Left renal pelvis (tissue), 4 donors: Measurements from ENCODE around the gene CLEC4F. TPM values are rescaled to one million over a fixed set of nuclear protein-coding genes. Genes with fewer than 3 reads are reported as not detected.

ENCODE experiments used
- polyA plus RNA-seq, 4 donors: library from polyadenylated mRNA; unstranded; fragments of 120-200 nt; gene quantifications; one replicate each; pipeline ENCODE4 v1.2.1, GENCODE V29; 2013; ENCODE audit not compliant: insufficient read length in 4 of 4

Gene CLEC4F
- polyA plus RNA-seq, 4 donors, result 0.07 to 0.15 (median 0.09) TPM; not detected in 1

Other genes with a start within 250 kb of the CLEC4F start
- gene ADD2, start 52.4 kb downstream of the CLEC4F start, polyA plus RNA-seq, result 1 to 10 TPM; 3.7 to 6.3 (median 6.0) TPM
- not detected for gene FIGLA, start 30.0 kb downstream of the CLEC4F start, polyA plus RNA-seq
- gene CD207, start 15.2 kb upstream of the CLEC4F start, polyA plus RNA-seq, result under 1 TPM in 3 of 4 donors, not detected in 1; 0.09 to 0.14 (median 0.10) TPM
- 1 to 10 TPM in 1 of 4 donors, under 1 TPM in 1, not detected in 2; 0.75 to 1.6 TPM for gene VAX2, start 80.0 kb upstream of the CLEC4F start, polyA plus RNA-seq
- 10 to 100 TPM in 3 of 4 donors, 1 to 10 TPM in 1; 1.5 to 80.6 (median 64.2) TPM for gene ATP6V1B1, start 115.3 kb upstream of the CLEC4F start, polyA plus RNA-seq
- gene ANKRD53, start 158.0 kb upstream of the CLEC4F start, polyA plus RNA-seq, result 1 to 10 TPM; 1.0 to 1.8 (median 1.3) TPM
- 10 to 100 TPM; 50.2 to 64.0 (median 53.8) TPM for gene TEX261, start 174.3 kb upstream of the CLEC4F start, polyA plus RNA-seq
- gene NAGK, start 248.0 kb upstream of the CLEC4F start, polyA plus RNA-seq, result 100 to 1,000 TPM in 1 of 4 donors, 10 to 100 TPM in 3; 70.0 to 106 (median 84.9) TPM